ENCODE results near the gene PRKCZ. TPM values are rescaled to one million over a fixed set of nuclear protein-coding genes. Genes with fewer than 3 reads are reported as not detected.

The PRKCZ gene
- total RNA-seq, 2 donors from 2014 or later, result 50.4 to 72.2 TPM

DNA sequence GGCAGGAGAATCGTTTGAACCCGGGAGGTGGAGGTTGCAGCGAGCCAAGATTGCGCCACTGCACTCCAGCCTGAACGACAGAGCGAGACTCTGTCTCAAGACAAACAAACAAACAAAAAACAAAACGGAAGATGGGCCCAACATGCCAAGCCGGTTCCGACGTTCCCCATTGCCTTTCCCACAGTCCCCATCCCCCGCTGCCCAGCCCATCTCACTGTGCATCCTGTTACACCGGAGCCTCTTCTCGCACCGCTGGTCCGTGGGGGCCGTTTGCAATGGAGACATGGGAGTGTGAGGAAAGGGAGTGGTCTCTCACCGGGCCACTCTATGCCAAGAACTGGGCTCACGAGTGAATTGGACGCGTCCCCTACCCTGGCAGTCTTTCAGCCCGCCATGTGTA lies 45.4 kb upstream of the PRKCZ start:
- no peak for TF ChIP-seq CTCF (IDR thresholded peaks at IDR 0.05)

GRCh38 chr1:2009101-2010053 lies 40.8 kb upstream of the PRKCZ start:
- no peaks in the 10 kb centered on the region for H3K4me1 ChIP-seq
- no peaks in the 10 kb centered on the region for H3K36me3 ChIP-seq
- intact Hi-C loops (cut with DNase I), result no loop called here
- H3K9me3 ChIP-seq, result no peaks in the 10 kb centered on the region
- no peak for DNase-seq
- TF ChIP-seq CTCF (IDR thresholded peaks at IDR 0.05), result no peak
- no peak overlapping the region for H3K4me3 ChIP-seq
- no peaks in the 10 kb centered on the region for H3K27me3 ChIP-seq
- no peak overlapping the region for H3K27ac ChIP-seq
- no peak overlapping the region for H3K9ac ChIP-seq (ENCODE audit: low read depth in 2 of 2, low read length in 2 of 2)

More for the DNA sequence above, 45.4 kb upstream of the PRKCZ start:
- intact Hi-C loops (cut with DNase I), result no loop called here
- H3K36me3 ChIP-seq, result no peaks in the 10 kb centered on the region
- no peak overlapping the region for H3K9ac ChIP-seq (ENCODE audit: low read depth in 2 of 2, low read length in 2 of 2)
- no peak for DNase-seq
- H3K4me3 ChIP-seq, result no peak overlapping the region
- H3K4me1 ChIP-seq, result no peaks in the 10 kb centered on the region
- peaks cover 12% of the 10 kb centered on the region for H3K27me3 ChIP-seq
- no peaks in the 10 kb centered on the region for H3K9me3 ChIP-seq
- no peak overlapping the region for H3K27ac ChIP-seq

DNA sequence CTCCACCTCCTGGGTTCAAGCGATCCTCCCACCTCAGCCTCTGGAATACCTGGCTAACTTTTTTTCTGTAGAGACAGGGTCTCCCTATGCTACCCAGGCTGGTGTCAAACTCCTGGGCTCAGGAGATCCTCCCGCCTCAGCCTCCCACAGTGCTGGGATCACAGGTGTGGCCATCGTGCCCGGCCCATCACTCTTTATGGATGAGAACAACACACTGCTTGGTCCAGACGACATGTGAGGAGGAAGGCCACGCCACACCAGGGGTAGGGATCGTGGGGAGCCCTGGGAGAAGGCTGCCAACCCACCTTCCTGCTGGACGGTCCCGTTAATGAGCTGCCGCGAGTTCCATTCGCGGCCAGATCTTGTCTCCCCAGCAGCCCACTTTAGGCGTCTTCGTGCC lies 36.0 kb upstream of the PRKCZ start:
- peaks cover 12% of the 10 kb centered on the region for H3K27me3 ChIP-seq
- H3K27ac ChIP-seq, result no peak overlapping the region
- DNase-seq, result no peak
- no peaks in the 10 kb centered on the region for H3K9me3 ChIP-seq
- TF ChIP-seq CTCF (IDR thresholded peaks at IDR 0.05), result no peak
- H3K9ac ChIP-seq (ENCODE audit: low read depth in 2 of 2, low read length in 2 of 2), result no peak overlapping the region
- no peaks in the 10 kb centered on the region for H3K36me3 ChIP-seq
- intact Hi-C loops (cut with DNase I), result no loop called here
- no peak overlapping the region for H3K4me3 ChIP-seq
- H3K4me1 ChIP-seq, result no peaks in the 10 kb centered on the region

DNA sequence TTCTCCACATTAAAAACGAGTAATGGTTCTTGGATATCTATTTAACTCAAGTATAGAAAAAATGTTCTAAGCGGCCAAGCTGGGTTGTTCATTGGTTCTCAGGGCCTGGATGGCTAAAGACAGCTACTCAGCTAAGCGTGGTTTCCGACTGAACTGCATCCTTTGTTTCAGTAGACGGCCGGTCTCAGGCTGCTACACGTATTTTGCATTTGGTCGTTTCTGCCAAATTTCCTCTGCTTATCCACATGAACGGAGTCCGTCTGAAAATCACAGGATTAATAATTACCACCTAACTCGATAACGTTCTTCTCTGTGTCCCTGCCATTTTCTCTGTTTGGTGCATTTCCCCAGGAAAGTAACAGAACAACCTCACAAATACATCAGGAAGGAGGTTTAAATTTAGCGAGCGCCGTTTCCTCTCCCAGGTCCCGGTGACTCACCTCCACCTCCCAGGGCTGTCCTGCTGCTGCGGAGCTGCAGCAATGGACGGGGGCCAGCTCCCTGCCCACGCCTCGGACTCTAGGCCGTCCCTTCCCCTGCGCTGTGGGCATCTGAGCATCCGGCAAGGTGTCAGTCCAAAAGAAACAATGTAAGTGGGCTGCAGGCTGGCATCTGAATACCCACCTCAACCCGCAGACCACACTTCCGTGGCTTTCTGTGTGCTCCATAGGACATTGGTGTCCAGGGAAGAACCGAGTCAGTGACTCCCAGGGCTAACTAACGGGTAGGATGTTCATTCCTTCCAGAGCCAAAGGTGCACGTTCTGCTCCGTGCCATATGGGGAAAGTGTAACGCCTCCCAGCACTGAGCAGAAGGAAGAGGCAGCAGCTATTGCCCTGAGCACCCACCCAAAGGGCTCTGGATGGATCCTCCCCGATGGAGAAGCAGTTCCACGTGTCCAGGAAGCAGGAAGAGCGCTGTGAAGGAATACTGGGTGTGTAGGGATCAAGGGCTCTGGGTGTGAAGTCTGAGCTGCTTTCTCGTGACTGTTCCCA lies 35.2 kb upstream of the PRKCZ start:
- no peaks in the 10 kb centered on the region for H3K36me3 ChIP-seq
- peaks cover 20% of the 10 kb centered on the region for H3K27me3 ChIP-seq
- H3K27ac ChIP-seq, result no peak overlapping the region
- intact Hi-C loops (cut with DNase I), result no loop called here
- no peaks in the 10 kb centered on the region for H3K9me3 ChIP-seq
- no peak overlapping the region for H3K9ac ChIP-seq (ENCODE audit: low read depth in 2 of 2, low read length in 2 of 2)
- TF ChIP-seq CTCF (IDR thresholded peaks at IDR 0.05), result no peak
- no peak for DNase-seq
- H3K4me1 ChIP-seq, result no peaks in the 10 kb centered on the region
- no peak overlapping the region for H3K4me3 ChIP-seq

- no peaks in the 10 kb centered on the region for H3K36me3 ChIP-seq
- no peaks in the 10 kb centered on the region for H3K9me3 ChIP-seq
- peaks cover 29% of the 10 kb centered on the region for H3K27me3 ChIP-seq
- DNase-seq, result no peak
- H3K4me3 ChIP-seq, result no peak overlapping the region
- intact Hi-C loops (cut with DNase I), result no loop called here
- no peak overlapping the region for H3K9ac ChIP-seq (ENCODE audit: low read depth in 2 of 2, low read length in 2 of 2)
- no peaks in the 10 kb centered on the region for H3K4me1 ChIP-seq
- TF ChIP-seq CTCF (IDR thresholded peaks at IDR 0.05), result no peak
- H3K27ac ChIP-seq, result no peak overlapping the region
Observed at GRCh38 chr1:2016123-2016522, 34.1 kb upstream of the PRKCZ start.

Measured in colonic mucosa (tissue), 4 donors.